ENCODE measurements around the gene HSPBAP1. TPM values are rescaled to one million over a fixed set of nuclear protein-coding genes. Genes with fewer than 3 reads are reported as not detected.

The HSPBAP1 gene
- total RNA-seq, 4 donors from 2014 or later: 12.4 to 17.3 (median 15.8) TPM

DNA sequence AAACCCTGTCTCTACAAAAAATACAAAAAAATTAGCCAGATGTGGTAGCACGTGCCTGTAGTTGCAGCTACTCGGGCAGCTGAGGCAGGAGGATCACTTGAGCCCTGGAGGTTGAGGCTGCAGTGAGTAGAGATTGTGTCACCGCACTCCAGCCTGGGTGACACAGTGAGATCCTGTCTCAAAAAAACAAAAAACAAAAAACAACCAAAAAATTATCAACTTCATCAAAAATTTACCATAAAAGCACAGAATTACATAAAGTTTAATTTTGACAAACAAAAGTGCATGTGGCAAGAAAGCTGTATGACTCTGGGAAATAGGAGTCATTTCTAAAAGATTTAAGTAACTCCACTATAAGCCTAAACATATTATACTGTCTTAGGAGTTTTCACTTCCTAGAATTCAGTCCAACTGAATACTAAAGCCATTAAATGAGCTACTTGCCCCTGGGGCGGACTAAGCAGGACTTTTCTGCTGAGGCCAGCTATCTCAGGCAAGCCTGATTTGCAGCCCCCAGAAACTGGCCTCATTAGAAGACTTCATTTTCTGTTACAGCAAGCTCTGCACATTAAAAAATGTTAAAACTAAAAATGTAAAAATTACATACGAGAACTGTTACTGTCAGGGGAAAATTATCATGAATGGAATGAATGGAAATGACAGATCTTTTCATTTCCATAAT, 23.0 kb downstream of the HSPBAP1 start:
- no peak for DNase-seq
- no peaks in the 10 kb centered on the region for H3K27me3 ChIP-seq
- H3K36me3 ChIP-seq: no peaks in the 10 kb centered on the region
- 94 to 96% methylated on average over 5 of the region's 5 CpGs for WGBS, 2 donors
- no peak overlapping the region for H3K4me3 ChIP-seq (replicated peaks in 1 of 3)
- TF ChIP-seq, protein P1, sequence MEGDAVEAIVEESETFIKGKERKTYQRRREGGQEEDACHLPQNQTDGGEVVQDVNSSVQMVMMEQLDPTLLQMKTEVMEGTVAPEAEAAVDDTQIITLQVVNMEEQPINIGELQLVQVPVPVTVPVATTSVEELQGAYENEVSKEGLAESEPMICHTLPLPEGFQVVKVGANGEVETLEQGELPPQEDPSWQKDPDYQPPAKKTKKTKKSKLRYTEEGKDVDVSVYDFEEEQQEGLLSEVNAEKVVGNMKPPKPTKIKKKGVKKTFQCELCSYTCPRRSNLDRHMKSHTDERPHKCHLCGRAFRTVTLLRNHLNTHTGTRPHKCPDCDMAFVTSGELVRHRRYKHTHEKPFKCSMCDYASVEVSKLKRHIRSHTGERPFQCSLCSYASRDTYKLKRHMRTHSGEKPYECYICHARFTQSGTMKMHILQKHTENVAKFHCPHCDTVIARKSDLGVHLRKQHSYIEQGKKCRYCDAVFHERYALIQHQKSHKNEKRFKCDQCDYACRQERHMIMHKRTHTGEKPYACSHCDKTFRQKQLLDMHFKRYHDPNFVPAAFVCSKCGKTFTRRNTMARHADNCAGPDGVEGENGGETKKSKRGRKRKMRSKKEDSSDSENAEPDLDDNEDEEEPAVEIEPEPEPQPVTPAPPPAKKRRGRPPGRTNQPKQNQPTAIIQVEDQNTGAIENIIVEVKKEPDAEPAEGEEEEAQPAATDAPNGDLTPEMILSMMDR (IDR thresholded peaks at IDR 0.05): no peak
- no peak for TF ChIP-seq POLR2A (IDR thresholded peaks at IDR 0.05)
- intact Hi-C loops (cut with DNase I): no loop called here
- H3K4me1 ChIP-seq: peaks cover 20 to 26% of the 10 kb centered on the region in 2 donors
- no peak overlapping the region for H3K27ac ChIP-seq
- H3K9me3 ChIP-seq: no peaks in the 10 kb centered on the region

GRCh38 chr3:122767540-122768372, 25.9 kb downstream of the HSPBAP1 start:
- Histone ChIP-seq H3K4me3 (replicated peaks in 1 of 3) (no peak overlapping the region), H3K9me3 (no peaks in the 10 kb centered on the region), H3K27me3 (no peaks in the 10 kb centered on the region), H3K27ac (peak overlapping the region; percentile 78 to 86 (median 80)), H3K36me3 (no peaks in the 10 kb centered on the region), H3K4me1 (peaks cover 20 to 26% of the 10 kb centered on the region in 2 donors)
- 70 to 75% methylated on average over 3 of the region's 3 CpGs for WGBS, 2 donors
- no peak for TF ChIP-seq POLR2A (IDR thresholded peaks at IDR 0.05)
- TF ChIP-seq, protein P1 (IDR thresholded peaks at IDR 0.05): no peak
- intact Hi-C loops (cut with DNase I): no loop called here
- DNase-seq: peak; percentile 52 to 66

DNA sequence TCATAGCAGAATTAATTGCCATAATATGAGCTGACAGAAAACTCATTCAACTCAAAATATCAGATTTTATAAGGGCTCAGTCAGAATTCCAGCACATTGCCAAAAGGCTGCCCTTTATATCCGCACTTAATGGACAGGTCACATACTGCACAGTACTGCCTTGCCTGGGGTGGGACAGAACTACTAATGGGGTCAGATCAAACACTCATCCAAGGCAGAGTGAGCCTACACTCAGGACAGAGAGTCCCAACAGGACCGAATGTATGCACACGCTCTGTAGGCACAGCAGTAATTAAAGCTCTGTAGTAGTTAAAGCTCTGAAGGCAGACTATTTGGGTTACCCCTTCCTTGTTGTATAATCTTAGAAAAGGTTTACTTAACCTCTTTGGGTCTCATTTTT, 27.2 kb downstream of the HSPBAP1 start:
- Histone ChIP-seq H3K9me3 (no peaks in the 10 kb centered on the region), H3K4me3 (replicated peaks in 1 of 3) (no peak overlapping the region), H3K4me1 (peaks cover 21 to 26% of the 10 kb centered on the region in 2 donors), H3K27ac (peak overlapping the region in 1 of 3 donors; percentile 29), H3K36me3 (no peaks in the 10 kb centered on the region), H3K27me3 (no peaks in the 10 kb centered on the region)
- 95 to 96% methylated on average over 3 of the region's 3 CpGs for WGBS, 2 donors
- no peak for TF ChIP-seq POLR2A (IDR thresholded peaks at IDR 0.05)
- TF ChIP-seq, protein P1 (IDR thresholded peaks at IDR 0.05): no peak
- no peak for DNase-seq
- intact Hi-C loops (cut with DNase I): no loop called here

- intact Hi-C loops (cut with DNase I): no loop called here
- no peak overlapping the region for H3K4me3 ChIP-seq (replicated peaks in 1 of 3)
- TF ChIP-seq, protein P1 (IDR thresholded peaks at IDR 0.05): no peak
- TF ChIP-seq POLR2A (IDR thresholded peaks at IDR 0.05): peak in 1 of 2 donors; percentile 19
- H3K27me3 ChIP-seq: no peaks in the 10 kb centered on the region
- no peaks in the 10 kb centered on the region for H3K36me3 ChIP-seq
- H3K4me1 ChIP-seq: peaks cover 15 to 32% of the 10 kb centered on the region in 2 donors
- no peaks in the 10 kb centered on the region for H3K9me3 ChIP-seq
- peak overlapping the region; percentile 39 to 77 (median 66) for H3K27ac ChIP-seq
- peak; percentile 64 to 75 for DNase-seq
- WGBS, 2 donors: 51 to 59% methylated on average over 3 of the region's 3 CpGs
Observed at GRCh38 chr3:122760453-122761271, 33.0 kb downstream of the HSPBAP1 start.
